Ectodermal cell (in vitro differentiated cells): ENCODE data around the gene CDKL1.

Experiments
- H3K27ac ChIP-seq: 2 replicates; pipeline ENCODE4 v1.7.0; 2013; ENCODE audit warnings: mild to moderate bottlenecking, low read depth, low read length; ENCODE audit not compliant: insufficient read depth, poor library complexity, severe bottlenecking
- H3K27me3 ChIP-seq: 2 replicates; pipeline ENCODE4 v1.7.0; 2013; ENCODE audit warnings: mild to moderate bottlenecking, low read length; ENCODE audit not compliant: insufficient read depth, control insufficient read depth, poor library complexity, severe bottlenecking
- H3K36me3 ChIP-seq: one replicate; pipeline ENCODE4 v1.7.0; 2013; ENCODE audit warnings: low read length; ENCODE audit not compliant: control insufficient read depth, insufficient read depth
- H3K4me1 ChIP-seq: one replicate; pipeline ENCODE4 v1.7.0; 2013; ENCODE audit warnings: low read length; ENCODE audit not compliant: control insufficient read depth, insufficient read depth
- H3K4me3 ChIP-seq: 2 replicates; pipeline ENCODE4 v1.7.0; 2013; ENCODE audit warnings: low read depth, low read length, control low read depth; ENCODE audit not compliant: insufficient read depth
- H3K9me3 ChIP-seq: 2 replicates; pipeline ENCODE4 v1.7.0; 2013; ENCODE audit warnings: mild to moderate bottlenecking, low read length, moderate library complexity; ENCODE audit not compliant: control insufficient read depth
- WGBS, 2 experiments: methylation state at CpG; one replicate each; pipeline ENCODE4 v1.1.7; 2013; ENCODE audit warnings: missing lambda C conversion rate in 2 of 2; 5-methylcytosine and 5-hydroxymethylcytosine counted together

CDKL1 gene

GRCh38 chr14:50407111-50407812 is 10.6 kb upstream of the CDKL1 start:
- no peaks in the 10 kb centered on the region for H3K27me3 ChIP-seq
- H3K36me3 ChIP-seq = no peaks in the 10 kb centered on the region
- H3K4me3 ChIP-seq = no peak overlapping the region
- no peaks in the 10 kb centered on the region for H3K4me1 ChIP-seq
- whole genome bisulfite sequencing, 2 experiments = 92 to 97% methylated on average over 5 to 6 of the region's 6 CpGs
- no peak overlapping the region for H3K27ac ChIP-seq
- H3K9me3 ChIP-seq = no peaks in the 10 kb centered on the region

DNA sequence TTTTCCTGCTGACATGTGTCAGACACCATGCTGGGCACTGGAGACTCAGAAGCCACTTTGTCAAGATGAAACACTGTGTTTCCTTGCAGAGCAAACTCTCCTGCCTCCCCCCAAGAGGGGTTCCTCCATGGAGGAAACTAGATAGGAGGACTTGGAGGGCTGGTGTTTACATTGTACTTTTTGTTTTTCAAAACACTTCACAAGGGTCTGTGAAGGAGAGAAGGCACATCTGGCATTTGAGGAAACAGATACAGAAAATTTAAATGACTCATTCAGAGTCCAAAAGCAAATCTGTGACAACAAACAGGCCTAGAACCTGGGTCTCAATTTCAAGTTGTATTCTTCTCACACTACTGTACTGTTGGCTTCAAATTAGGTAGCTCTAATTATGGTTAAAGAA is 6.7 kb upstream of the CDKL1 start:
- H3K27ac ChIP-seq = no peak overlapping the region
- no peaks in the 10 kb centered on the region for H3K9me3 ChIP-seq
- no peak overlapping the region for H3K4me3 ChIP-seq
- no peaks in the 10 kb centered on the region for H3K27me3 ChIP-seq
- H3K4me1 ChIP-seq = no peaks in the 10 kb centered on the region
- no peaks in the 10 kb centered on the region for H3K36me3 ChIP-seq

DNA sequence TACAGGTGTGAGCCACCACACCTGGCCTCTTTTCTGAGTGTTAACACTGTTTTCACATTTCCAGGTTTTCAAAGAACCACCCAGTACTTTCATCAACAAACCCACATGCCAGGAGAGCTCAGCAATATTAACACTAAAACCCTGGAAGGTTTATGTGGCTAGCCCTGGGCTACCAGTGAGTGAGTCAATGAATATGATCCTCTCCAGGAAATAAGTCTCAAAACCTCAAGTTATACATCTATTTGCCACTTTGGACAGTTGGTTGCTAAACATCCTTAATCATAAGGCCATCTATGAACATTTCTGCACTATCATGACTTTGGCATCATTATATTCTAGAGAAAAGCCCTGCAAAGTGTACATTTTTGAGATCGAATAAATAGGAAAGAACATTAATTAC is 6.3 kb upstream of the CDKL1 start:
- Histone ChIP-seq H3K36me3 (no peaks in the 10 kb centered on the region), H3K4me1 (no peaks in the 10 kb centered on the region), H3K9me3 (no peaks in the 10 kb centered on the region), H3K27me3 (peaks cover 3% of the 10 kb centered on the region), H3K4me3 (no peak overlapping the region), H3K27ac (no peak overlapping the region)
- WGBS, 2 experiments = 83 to 92% methylated on average over 1 of the region's 1 CpG

DNA sequence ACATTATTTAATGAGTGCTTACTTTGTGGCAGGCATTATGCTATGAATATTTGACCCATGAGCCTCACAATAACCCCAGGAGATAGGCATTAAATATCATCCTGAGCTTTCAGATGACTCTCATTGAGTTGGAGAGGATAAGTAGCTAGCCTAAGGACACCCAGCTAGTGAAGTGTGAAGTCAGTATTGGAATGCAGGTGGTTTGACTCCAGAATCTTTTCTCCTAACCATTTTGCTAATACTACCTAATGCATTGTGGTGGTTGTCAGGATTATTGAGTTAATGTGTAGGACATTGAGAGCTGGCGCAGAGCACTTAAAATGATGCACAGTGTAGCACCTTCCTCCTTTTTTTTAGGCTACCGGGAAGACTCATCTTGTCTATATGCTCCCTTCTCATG is 3.8 kb upstream of the CDKL1 start:
- H3K9me3 ChIP-seq = no peaks in the 10 kb centered on the region
- no peak overlapping the region for H3K27ac ChIP-seq
- peaks cover 16% of the 10 kb centered on the region for H3K27me3 ChIP-seq
- 95 to 96% methylated on average over 2 of the region's 2 CpGs for WGBS, 2 experiments
- H3K4me3 ChIP-seq = no peak overlapping the region
- H3K36me3 ChIP-seq = no peaks in the 10 kb centered on the region
- peaks cover 3% of the 10 kb centered on the region for H3K4me1 ChIP-seq

GRCh38 chr14:50399251-50400032 is 2.8 kb upstream of the CDKL1 start:
- H3K4me1 ChIP-seq = peaks cover 3% of the 10 kb centered on the region
- H3K27ac ChIP-seq = no peak overlapping the region
- no peaks in the 10 kb centered on the region for H3K36me3 ChIP-seq
- WGBS, 2 experiments = 96 to 97% methylated on average over 6 of the region's 6 CpGs
- H3K27me3 ChIP-seq = peaks cover 17% of the 10 kb centered on the region
- H3K4me3 ChIP-seq = no peak overlapping the region
- H3K9me3 ChIP-seq = no peaks in the 10 kb centered on the region

GRCh38 chr14:50398189-50398580 is 1.5 kb upstream of the CDKL1 start:
- H3K4me1 ChIP-seq = peaks cover 3% of the 10 kb centered on the region
- no peak overlapping the region for H3K4me3 ChIP-seq
- H3K36me3 ChIP-seq = no peaks in the 10 kb centered on the region
- WGBS, 2 experiments = 74 to 95% methylated on average over 2 of the region's 2 CpGs
- no peak overlapping the region for H3K27ac ChIP-seq
- H3K27me3 ChIP-seq = peaks cover 17% of the 10 kb centered on the region
- no peaks in the 10 kb centered on the region for H3K9me3 ChIP-seq

GRCh38 chr14:50397390-50398188 is 908 bp upstream of the CDKL1 start:
- H3K4me3 ChIP-seq = peak overlapping the region; percentile 58
- H3K27ac ChIP-seq = no peak overlapping the region
- 68 to 72% methylated on average over 9 of the region's 9 CpGs for WGBS, 2 experiments

GRCh38 chr14:50395448-50395847 is 1.2 kb downstream of the CDKL1 start:
- peaks cover 3% of the 10 kb centered on the region for H3K4me1 ChIP-seq
- H3K27ac ChIP-seq = no peak overlapping the region
- H3K9me3 ChIP-seq = no peaks in the 10 kb centered on the region
- peaks cover 17% of the 10 kb centered on the region for H3K27me3 ChIP-seq
- H3K36me3 ChIP-seq = no peaks in the 10 kb centered on the region
- no peak overlapping the region for H3K4me3 ChIP-seq
- 91 to 92% methylated on average over 5 of the region's 5 CpGs for WGBS, 2 experiments

More at GRCh38 chr14:50397390-50398188, 908 bp upstream of the CDKL1 start:
- no peaks in the 10 kb centered on the region for H3K36me3 ChIP-seq
- H3K27me3 ChIP-seq = peaks cover 17% of the 10 kb centered on the region
- peaks cover 3% of the 10 kb centered on the region for H3K4me1 ChIP-seq
- no peaks in the 10 kb centered on the region for H3K9me3 ChIP-seq

DNA sequence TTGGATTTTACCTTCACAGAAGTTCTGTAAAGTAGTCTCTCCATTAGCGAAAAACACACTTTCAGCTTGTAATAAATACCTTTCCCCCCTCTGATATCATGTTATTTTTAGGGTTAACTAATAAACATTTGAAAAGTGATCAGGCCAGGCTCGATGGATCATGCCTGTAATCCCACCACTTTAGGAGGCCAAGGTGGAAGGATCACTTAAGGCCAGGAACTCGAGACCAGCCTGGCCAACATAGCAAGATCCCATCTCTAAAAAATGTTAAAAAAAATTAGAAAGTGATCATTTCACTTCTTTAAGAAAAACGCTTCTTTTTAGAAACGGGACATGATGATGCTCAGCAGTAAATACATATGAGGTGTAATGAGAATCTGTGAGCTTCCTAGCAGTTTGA is 2.0 kb downstream of the CDKL1 start:
- peaks cover 17% of the 10 kb centered on the region for H3K27me3 ChIP-seq
- H3K4me1 ChIP-seq = peaks cover 3% of the 10 kb centered on the region
- no peak overlapping the region for H3K27ac ChIP-seq
- H3K9me3 ChIP-seq = no peaks in the 10 kb centered on the region
- 96 to 97% methylated on average over 5 of the region's 5 CpGs for WGBS, 2 experiments
- H3K4me3 ChIP-seq = no peak overlapping the region
- H3K36me3 ChIP-seq = no peaks in the 10 kb centered on the region
